Stimulated activated CD8-positive, alpha-beta memory T cell treated with anti-CD3 and anti-CD28 coated beads, Interleukin-15, amount 100 ng/mL, for 4 hours (primary cell): Measurements from ENCODE around the gene STUB1.
A peak's percentile ranks its signal among the peaks of the same experiment; 100 is the strongest.

Source experiments
- DNase-seq, 2 donors: peaks; one replicate each; pipeline ENCODE4 v3.0.0-alpha.2; 2020; ENCODE audit warnings: low read depth in 2 of 2

The STUB1 gene

DNA sequence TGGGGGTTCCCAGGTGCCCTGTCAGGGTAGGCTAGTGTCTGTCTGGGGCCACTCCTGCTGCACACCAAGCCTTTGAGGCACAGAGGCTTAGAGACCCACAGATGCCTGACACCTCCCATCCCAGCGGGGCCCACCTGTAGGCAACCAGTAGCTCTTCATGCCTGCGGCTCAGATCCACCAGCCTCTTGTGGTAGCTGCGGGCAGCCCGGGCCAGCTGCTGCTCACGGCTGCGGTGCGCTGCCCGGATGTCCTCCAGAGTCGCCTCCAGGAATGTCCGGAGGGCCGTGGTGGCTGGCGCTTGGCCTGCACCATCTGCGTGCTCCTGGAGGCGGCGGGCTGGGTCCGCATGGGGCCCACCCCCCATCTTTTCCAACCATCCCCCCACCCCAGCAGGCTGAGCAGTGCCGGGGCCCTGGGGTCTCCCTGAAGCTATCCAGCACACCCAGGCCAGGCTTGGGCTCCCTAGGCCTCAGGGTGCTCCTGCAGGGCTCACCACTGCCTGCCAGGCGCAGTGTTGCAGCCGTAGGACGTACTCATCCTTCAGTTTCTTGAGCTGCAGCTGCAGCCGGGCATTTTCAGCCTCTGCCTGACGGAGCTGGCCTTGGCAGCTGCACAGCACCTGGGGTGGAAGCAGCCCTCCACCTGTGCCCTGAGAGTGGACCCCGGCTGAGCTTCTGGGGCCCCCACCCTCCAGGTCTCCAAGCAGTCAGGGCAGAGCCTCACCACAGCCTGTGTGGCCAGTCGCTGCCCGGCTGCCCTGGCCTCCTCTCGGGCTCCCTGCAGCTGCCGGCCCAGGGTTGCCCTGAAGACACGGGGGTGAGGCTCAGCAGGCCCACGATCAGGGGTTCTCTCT, 44.2 kb downstream of the STUB1 start:
- no peak for DNase-seq

DNA sequence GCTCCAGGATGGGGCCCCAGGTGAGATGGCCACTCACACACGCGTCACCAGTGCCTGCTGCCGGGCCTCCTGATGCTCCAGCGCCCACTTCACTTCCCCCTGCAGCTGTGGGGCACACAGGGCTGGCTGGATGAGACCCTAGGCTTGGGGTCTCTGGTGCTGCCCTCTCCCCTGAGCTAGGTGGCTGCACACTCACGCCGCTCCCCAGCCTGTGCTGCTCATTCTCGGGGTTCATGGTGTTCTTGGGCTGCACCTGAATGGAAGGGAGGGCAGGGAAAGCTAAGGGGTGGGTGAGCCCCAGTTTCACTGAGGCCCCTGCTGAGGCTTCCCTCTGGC, 44.8 kb downstream of the STUB1 start:
- DNase-seq = no peak

DNA sequence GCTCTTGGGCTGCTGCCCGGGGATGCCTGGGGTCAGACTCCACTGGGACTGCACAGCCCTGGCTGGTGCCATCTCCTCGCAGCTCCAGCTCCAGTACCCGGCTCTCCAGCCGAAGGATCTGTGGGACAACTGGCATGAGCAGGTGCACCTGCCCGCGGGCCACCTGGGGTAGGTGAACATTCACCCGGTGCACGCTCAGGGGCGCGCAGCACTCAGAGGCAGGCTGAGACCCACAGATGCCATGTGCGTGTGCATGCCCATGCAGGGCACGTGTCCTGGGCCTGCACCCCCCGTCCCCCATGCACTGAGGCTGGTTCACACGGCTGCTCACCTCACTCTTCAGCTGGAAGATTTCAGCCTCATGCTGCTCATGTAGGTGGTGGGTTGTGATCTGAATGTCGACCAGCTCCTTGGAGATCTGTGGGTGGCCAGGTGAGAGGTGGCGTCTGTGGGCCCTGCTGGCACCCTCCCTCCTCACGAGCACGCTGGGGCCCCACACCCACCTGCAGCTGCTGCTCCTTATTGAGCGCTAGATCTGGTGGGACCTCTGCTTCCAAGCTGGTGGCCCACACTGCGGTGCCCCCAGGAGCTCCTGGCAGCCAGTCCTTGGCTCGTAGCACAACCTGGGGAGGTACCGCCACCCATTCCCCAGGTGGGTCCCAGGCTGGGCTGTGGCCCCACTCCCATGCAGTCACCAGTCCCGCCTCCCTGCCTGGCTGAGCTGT, 45.4 kb downstream of the STUB1 start:
- DNase-seq = no peak

DNA sequence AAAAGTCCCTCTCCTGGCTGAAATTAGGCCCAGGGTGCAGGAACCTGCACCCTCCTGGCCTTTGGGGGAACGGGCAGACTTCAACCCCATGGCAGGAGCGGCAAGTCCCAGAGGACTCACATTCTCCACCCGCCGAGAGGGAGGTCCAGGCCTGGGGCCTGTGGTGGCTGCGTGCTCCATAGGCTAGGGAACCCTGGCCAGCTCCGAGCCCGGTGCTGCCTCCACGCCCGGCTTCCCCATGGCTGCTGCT, 45.9 kb downstream of the STUB1 start:
- DNase-seq = no peak

DNA sequence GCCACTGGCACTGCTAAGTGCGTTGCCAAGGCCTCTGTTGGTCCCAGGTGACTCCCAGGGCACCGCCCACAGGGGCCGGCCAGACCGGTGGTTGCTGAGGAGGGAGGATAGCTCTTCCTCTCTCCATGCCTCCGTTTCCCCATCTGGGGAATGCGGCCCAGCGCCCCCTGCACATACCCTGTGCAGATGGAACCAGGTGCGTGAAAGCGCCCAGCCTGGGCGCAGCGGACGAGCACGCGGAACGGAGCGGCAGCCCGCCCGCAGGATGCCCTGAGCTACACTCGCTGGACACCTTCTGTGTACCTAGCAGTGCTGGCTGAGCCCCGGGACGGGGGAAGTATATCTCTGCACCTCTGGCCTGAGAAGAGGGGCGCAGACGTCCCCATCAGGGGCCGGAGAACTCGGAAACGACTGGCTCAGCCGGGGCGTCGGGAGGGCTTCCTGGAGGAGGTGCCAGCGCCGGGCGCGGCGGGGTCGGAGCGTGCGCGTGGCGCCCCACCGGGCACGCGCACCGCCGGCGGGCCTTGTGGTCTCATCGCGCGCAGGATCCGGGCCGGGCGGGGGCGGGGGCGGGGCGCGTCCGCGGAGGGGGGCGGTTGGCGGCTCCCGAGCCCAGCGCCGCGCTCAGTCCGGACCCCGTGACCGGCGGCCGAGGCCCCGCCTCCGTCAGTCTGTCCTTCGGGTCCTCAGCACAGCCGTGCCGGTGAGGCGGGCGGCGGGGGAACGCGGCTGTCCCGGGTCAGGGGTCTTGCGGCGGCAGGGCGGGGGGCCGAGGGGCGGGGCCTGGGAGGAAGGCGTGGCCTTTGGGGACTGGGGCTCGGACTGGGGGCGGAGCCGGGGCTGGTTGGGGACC, 46.5 kb downstream of the STUB1 start, which contains the start of the genes CCDC78 and HAGHL:
Gene CCDC78, minus strand, starts transcription at position 6 of the 853 bp plus-strand sequence. CDS start 76 bp downstream, outside the sequence.
Gene HAGHL, plus strand, starts transcription at position 669 of the 853 bp plus-strand sequence. CDS start 404 bp downstream, outside the sequence.
- peak; percentile 37 to 45 for DNase-seq

DNA sequence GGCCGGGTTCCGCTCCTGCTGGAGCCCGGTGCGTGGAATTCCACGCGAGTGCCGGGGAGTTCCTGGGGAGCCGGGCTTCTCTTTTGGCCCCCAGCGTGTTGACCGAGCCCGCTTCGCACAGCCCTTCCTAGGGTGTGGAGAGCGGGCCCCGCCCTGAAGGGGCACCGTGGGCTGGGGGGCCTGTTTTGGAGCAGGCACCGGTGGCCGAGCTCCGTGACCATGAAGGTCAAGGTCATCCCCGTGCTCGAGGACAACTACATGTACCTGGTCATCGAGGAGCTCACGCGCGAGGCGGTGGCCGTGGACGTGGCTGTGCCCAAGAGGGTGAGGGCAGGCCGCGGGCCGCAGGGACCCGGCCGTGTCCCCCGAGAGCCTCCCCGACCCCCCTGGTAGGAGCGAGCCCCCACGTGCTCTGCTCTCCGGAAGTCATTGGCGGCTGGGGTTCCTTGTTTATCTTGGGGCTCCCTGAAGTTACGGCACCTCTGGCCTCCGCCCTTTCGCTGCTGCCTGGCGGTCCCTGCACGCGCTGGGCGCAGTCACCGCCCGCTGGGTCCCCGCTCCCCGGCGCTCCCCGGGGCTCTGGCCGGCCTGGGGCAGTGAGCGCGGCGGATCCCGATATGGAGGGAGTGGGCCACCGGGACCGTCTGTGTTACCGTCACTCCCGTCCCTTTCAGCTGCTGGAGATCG, 47.2 kb downstream of the STUB1 start:
- DNase-seq = no peak

DNA sequence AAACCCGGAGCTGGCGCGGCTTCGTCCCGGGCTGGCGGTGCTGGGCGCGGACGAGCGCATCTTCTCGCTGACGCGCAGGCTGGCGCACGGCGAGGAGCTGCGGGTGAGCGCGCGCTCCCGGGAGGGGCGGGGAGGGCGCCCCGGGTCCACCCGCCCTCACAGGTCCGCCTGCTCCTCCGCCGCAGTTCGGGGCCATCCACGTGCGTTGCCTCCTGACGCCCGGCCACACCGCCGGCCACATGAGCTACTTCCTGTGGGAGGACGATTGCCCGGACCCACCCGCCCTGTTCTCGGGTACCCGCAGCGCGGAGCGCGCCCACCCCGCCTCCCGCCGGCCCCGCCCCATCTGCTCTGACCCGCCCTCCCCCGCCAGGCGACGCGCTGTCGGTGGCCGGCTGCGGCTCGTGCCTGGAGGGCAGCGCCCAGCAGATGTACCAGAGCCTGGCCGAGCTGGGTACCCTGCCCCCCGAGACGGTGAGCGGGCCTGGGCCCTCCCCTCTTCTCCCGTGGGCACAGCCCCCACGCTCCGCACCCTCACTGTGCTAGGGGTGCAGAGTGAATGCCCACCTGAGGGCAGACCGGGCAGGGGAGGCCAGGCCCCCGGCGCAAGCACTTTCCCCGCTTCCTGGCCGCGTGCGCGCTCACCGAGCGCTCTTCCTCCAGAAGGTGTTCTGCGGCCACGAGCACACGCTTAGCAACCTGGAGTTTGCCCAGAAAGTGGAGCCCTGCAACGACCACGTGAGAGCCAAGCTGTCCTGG, 48.1 kb downstream of the STUB1 start:
- DNase-seq = peak in 1 of 2 donors; percentile 49

DNA sequence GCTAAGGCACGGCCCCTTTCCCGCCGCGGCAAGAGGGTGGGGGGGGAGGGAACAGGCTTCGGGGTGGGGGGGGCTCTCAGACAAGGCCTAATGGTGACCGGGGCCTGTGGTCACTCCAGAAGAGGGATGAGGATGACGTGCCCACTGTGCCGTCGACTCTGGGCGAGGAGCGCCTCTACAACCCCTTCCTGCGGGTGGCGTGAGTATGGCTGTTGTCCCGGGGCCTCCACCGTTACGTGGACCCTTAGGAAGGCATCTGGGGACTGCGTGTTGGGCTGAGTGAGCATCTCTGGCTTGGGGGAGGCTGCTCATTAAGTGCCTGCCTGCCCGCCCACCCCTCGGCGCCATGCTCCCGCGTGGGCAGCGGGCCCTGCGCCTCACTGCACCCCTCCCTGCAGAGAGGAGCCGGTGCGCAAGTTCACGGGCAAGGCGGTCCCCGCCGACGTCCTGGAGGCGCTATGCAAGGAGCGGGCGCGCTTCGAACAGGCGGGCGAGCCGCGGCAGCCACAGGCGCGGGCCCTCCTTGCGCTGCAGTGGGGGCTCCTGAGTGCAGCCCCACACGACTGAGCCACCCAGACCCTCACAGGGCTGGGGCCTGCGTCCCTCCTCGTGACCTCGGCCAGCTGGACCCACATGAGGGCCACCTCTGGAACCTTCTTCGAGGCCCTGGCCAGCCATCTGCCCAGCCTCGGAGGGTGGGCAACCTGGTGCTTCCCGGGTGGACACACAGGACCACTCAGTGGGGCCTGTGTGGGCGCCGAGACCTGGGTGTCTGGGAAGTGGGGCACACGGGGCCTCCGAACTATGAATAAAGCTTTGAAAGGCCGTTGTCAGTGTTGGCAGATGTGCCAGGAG, 48.9 kb downstream of the STUB1 start:
- DNase-seq = no peak

DNA sequence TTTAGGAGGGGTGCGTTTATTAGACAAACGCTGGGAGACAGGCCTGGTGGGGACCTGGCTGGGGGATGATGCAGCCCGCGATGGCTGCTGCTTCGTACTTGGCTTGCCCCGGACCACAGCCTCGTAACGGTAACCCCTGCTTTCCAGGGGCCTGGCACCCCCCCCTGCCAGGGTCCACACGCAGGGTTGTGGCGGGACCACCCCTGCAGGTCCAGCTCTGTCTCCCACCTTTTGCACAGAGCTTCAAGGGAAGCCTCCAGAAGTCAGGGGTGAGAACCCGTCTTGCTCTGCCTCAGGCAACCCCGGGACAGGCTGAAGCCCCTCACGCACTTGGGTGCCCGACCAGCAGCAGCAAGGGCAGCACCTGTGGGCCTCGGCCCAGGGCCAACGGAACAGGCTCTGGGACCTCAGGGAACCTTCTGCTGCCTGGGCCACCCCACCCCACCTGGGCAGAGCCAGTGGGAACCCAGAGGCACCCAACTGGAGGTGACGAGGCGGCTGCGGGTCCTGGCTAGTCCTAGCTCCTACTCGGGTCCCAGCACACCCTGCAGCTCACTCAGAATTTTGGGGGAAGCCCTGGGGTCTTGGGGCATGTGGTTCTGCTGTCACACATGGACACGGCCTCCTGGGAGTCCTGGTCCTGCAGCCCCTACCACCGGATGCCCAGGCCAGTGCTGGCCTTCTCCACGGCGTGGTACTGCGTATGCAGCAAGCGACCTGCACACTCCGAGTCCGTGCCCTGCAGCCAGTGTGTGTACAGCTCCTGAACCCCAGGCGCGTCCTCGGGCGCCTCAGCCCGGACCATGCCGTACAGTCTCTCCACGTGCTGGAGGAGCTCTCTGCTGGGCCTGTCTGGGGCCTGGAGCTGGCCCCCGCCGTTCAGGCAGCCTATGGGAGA, 49.8 kb downstream of the STUB1 start:
- DNase-seq = no peak

DNA sequence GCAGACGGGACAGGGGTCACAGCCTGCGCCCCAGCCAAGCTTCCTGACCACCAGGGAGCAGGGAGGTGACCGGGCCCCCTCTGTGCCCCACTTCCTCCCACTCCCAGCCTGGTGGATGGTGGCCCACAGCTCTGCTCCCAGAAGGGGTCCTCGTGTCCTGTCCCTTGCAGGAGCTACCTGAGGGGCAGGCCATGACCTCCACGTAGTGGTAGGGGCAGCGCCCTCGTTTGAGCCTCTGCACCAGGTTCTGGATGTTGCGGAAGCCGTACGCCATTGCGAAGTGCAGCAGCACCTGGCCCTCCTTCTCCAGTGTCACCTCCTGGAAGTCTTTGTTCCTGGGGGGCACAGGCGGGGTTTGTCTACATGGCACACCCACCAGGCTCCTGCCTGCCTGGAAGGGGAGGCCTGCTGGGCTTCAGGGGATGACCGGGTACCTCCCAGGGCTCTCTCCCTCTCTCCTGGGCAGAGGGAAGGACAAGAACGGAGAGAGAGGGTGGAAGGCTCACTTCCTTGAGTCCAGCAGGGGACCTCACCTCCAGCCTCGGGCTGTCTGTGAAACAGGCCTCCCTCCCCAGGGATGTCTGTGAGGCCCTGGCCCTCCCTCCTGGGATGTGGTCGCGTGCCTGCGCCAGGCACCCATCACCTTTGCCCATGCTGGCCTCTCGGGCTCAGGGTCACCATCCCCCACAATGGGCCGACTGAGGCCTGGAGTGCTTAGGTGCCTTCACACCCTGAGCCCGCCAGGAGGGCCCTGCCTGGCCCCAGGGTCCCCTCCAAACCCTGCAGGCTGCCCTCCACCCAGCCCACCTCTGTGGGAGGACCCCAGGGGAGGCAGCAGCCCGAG, 50.7 kb downstream of the STUB1 start:
- DNase-seq = no peak

DNA sequence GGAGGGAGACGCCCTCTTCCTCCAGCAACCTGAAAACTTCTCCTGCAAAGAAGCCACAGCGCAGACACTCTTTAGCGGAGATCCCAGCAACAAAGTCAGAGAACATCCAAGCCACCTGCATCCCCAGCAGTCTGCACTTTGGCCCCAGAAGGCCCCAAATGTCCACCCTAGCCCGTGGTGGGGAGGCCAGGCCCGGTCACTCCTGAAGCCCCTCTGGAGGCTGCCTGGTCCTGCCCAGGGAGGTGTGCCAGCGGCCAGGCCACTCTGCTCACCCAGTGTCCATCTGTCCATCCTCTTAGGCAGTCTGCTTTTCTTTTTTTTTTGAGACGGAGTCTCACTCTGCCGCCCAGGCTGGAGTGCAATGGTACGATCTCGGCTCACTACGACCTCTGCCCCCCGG, 52.1 kb downstream of the STUB1 start:
- no peak for DNase-seq
